Measurements from ENCODE around the gene PRLR. TPM values are rescaled to one million over a fixed set of nuclear protein-coding genes. Genes with fewer than 3 reads are reported as not detected.

Gene PRLR
- total RNA-seq, 2 donors from 2014 or later, result 1.1 to 7.1 TPM

DNA sequence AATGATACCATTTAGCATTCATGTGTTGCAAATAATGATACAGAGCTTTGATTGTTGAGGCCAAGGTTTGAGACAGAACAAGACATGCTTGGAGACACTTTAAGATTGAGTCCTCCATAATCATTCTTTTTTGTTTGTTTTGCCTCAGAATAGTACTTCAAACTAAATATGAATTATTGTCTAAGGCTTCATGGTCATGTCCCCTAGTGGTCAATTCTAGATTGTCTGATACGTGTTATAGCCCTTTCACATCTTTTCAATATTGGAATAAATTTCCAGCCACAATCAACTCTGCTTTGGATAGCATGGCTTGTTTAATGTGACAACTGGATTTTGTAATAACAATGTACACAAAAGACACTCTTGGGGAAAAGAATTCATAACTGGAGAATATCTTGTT is 64.2 kb downstream of the PRLR start:
- WGBS, result 100% methylated on average over 1 of the region's 1 CpG
- Histone ChIP-seq H3K4me3 (no peak overlapping the region), H3K9me3 (no peaks in the 10 kb centered on the region), H3K27ac (no peak overlapping the region), H3K36me3 (no peaks in the 10 kb centered on the region), H3K27me3 (replicated peaks; ENCODE audit: insufficient read depth) (no peaks in the 10 kb centered on the region), H3K4me1 (replicated peaks) (no peaks in the 10 kb centered on the region)
- TF ChIP-seq POLR2AphosphoS5 (IDR thresholded peaks at IDR 0.05), result no peak
- TF ChIP-seq, protein P1, sequence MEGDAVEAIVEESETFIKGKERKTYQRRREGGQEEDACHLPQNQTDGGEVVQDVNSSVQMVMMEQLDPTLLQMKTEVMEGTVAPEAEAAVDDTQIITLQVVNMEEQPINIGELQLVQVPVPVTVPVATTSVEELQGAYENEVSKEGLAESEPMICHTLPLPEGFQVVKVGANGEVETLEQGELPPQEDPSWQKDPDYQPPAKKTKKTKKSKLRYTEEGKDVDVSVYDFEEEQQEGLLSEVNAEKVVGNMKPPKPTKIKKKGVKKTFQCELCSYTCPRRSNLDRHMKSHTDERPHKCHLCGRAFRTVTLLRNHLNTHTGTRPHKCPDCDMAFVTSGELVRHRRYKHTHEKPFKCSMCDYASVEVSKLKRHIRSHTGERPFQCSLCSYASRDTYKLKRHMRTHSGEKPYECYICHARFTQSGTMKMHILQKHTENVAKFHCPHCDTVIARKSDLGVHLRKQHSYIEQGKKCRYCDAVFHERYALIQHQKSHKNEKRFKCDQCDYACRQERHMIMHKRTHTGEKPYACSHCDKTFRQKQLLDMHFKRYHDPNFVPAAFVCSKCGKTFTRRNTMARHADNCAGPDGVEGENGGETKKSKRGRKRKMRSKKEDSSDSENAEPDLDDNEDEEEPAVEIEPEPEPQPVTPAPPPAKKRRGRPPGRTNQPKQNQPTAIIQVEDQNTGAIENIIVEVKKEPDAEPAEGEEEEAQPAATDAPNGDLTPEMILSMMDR (IDR thresholded peaks at IDR 0.05), result no peak
- no peak for TF ChIP-seq POLR2A (IDR thresholded peaks at IDR 0.05)
- DNase-seq (ENCODE audit: low spot score), result no peak
- intact Hi-C loops (cut with DNase I), result no loop called here

DNA sequence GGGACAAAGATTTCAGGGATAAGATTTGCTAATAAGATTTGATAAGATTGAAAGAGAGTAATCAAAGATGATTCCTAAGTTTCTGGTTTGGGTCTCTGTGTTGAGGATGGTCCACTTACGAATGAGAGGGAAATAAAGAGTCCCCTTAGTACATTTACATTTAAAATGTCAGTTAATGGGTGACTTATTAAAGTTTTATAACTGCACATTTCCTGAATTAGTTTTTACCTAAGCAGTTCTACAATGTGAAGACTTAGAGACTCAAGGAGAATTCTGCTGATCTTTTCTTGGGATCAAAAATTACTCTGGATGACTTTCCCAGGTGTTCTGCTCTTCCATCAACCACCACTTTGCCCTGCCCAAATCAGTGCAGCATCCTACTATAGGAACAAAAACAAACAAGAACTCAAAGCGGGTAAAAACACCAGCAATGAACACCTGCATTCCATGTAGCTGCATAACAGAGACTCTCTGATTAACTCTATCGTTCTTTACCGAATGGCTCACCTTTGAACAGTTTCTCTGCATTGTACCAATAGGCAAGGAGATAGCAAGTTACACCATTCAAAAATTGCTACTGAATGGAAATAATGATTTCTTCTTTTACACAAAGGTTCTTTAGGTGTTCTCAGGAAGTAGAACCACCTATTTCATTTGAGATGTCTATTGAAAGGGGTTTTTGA is 65.3 kb downstream of the PRLR start:
- Histone ChIP-seq H3K27me3 (replicated peaks; ENCODE audit: insufficient read depth) (no peaks in the 10 kb centered on the region), H3K27ac (no peak overlapping the region), H3K4me3 (no peak overlapping the region), H3K9me3 (no peaks in the 10 kb centered on the region), H3K4me1 (replicated peaks) (no peaks in the 10 kb centered on the region), H3K36me3 (no peaks in the 10 kb centered on the region)
- intact Hi-C loops (cut with DNase I), result no loop called here
- 84% methylated on average over 4 of the region's 4 CpGs for WGBS
- TF ChIP-seq POLR2AphosphoS5 (IDR thresholded peaks at IDR 0.05) (no peak), POLR2A (IDR thresholded peaks at IDR 0.05) (no peak)
- TF ChIP-seq, protein P1 (IDR thresholded peaks at IDR 0.05), result no peak
- DNase-seq (ENCODE audit: low spot score), result no peak

DNA sequence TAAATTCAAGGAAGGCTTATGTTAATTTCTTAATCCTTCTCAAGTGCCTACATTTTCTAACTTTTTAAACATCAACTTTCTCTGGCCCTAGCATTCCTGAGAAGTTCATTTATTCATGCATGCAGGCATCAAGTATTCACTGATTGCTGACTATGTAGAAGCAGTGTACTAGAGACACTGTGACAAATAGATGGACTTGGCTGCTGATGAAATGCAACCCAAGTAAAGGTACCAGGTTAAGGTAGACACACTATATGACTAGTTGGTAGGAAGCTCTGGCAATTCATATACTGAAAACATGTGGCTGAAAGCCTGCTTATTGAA is 66.6 kb downstream of the PRLR start:
- no peak overlapping the region for H3K27ac ChIP-seq
- intact Hi-C loops (cut with DNase I), result no loop called here
- no peak for DNase-seq (ENCODE audit: low spot score)

DNA sequence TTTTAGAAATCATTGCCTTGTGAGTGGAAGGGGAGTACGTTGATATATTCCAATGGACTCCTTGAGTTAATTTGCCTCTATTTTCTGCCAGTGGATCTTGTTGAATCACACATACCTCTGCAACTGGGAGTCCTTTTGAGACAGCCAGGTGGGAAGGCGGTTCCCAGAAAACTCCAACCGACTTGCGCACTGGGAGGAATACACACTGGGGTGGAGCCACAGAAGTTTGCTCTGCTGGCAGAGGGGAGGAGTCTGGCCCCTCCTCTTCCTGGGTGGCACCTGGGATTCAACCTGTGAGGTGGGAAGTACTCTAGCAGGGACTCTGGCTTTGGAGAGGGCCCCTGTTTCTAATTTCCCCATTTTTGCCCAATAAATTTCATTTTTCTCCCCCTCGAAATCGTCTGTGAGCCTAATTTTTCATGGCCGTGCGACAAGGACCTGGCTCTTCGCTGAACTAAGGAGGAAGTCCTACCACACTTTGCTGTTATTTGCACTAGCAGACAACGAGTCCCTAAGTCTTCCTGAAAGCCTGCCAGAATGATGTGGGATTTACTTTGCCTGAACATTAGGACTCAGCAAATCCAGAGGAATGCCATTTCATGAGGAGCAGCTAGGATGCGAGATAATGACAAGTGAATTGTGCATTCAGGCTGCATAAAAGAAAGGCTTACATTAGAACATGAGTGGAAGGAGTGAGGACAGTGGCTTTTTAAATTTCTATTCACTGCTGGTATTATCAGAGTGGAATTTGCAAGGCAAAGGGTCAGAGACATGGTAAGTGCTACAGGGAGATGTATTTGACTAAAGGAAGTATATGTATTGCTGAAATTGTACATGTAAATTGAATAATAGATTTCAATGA is 67.2 kb downstream of the PRLR start:
- Histone ChIP-seq H3K4me3 (no peak overlapping the region), H3K27me3 (replicated peaks; ENCODE audit: insufficient read depth) (no peaks in the 10 kb centered on the region), H3K4me1 (replicated peaks) (peaks cover 3% of the 10 kb centered on the region), H3K27ac (no peak overlapping the region), H3K9me3 (no peaks in the 10 kb centered on the region), H3K36me3 (no peaks in the 10 kb centered on the region)
- 83% methylated on average over 11 of the region's 11 CpGs for WGBS
- peak; percentile 31 for DNase-seq (ENCODE audit: low spot score)
- TF ChIP-seq, protein P1 (IDR thresholded peaks at IDR 0.05), result no peak
- no peak for TF ChIP-seq POLR2A (IDR thresholded peaks at IDR 0.05)
- peak; percentile 60 for TF ChIP-seq POLR2AphosphoS5 (IDR thresholded peaks at IDR 0.05)
- intact Hi-C loops (cut with DNase I), result no loop called here

More for the DNA sequence above, 66.6 kb downstream of the PRLR start:
- H3K9me3 ChIP-seq, result no peaks in the 10 kb centered on the region
- no peak for TF ChIP-seq POLR2AphosphoS5 (IDR thresholded peaks at IDR 0.05)
- TF ChIP-seq, protein P1 (IDR thresholded peaks at IDR 0.05), result no peak
- no peak for TF ChIP-seq POLR2A (IDR thresholded peaks at IDR 0.05)
- H3K4me1 ChIP-seq (replicated peaks), result peaks cover 3% of the 10 kb centered on the region
- no peaks in the 10 kb centered on the region for H3K36me3 ChIP-seq
- H3K4me3 ChIP-seq, result no peak overlapping the region
- no peaks in the 10 kb centered on the region for H3K27me3 ChIP-seq (replicated peaks; ENCODE audit: insufficient read depth)

Measured in prostate gland (tissue), 2 donors.